CD8-positive, alpha-beta memory T cell (primary cell): Measurements from ENCODE around the gene RANBP9. TPM values are rescaled to one million over a fixed set of nuclear protein-coding genes. Genes with fewer than 3 reads are reported as not detected.

Experiments
- CTCF ChIA-PET: fragments of 350-600 bp; sonication (Branson Sonifier 250); formaldehyde crosslinking; loops from one replicate; lab custom pipeline; 2021; ENCODE audit warnings: antibody characterized with exemption; lab: Charles Lee
- POLR2A ChIA-PET: fragments of 350-600 bp; sonication (Branson Sonifier 250); formaldehyde crosslinking; loops from one replicate; lab custom pipeline; 2021; ENCODE audit warnings: antibody characterized with exemption; lab: Charles Lee
- DNase-seq, 5 donors: peaks; one replicate each; pipeline versions ENCODE4 v3.0.0 to v3.0.0-alpha.2; 2020 to 2022; ENCODE audit warnings: mixed read lengths in 1 of 5
- H3K27ac ChIP-seq: one replicate; pipeline ENCODE4 v1.7.0; 2013; ENCODE audit warnings: low read depth, mild to moderate bottlenecking, low read length, moderate library complexity
- H3K27me3 ChIP-seq: 2 replicates; pipeline ENCODE4 v1.7.0; 2013; ENCODE audit warnings: low read length, mild to moderate bottlenecking; ENCODE audit not compliant: insufficient read depth, poor library complexity, severe bottlenecking
- H3K36me3 ChIP-seq: 2 replicates; pipeline ENCODE4 v1.7.0; 2013; ENCODE audit warnings: mild to moderate bottlenecking, low read length, moderate library complexity; ENCODE audit not compliant: insufficient read depth
- H3K4me1 ChIP-seq: 2 replicates; pipeline ENCODE4 v1.7.0; 2013; ENCODE audit warnings: mild to moderate bottlenecking, low read length, moderate library complexity; ENCODE audit not compliant: insufficient read depth
- H3K4me3 ChIP-seq: 2 replicates; pipeline ENCODE4 v1.7.0; 2013; ENCODE audit warnings: mild to moderate bottlenecking, low read length
- H3K9me3 ChIP-seq: 2 replicates; pipeline ENCODE4 v1.7.0; 2013; ENCODE audit warnings: mild to moderate bottlenecking, low read length
- H3K27ac Mint-ChIP-seq, 8 donors: one replicate each; pipeline ENCODE4 v1.8.0; 2020 to 2021; ENCODE audit warnings: mixed read lengths in 8 of 8, mild to moderate bottlenecking in 6 of 8, inconsistent platforms in 3 of 8, moderate library complexity in 3 of 8
- H3K27me3 Mint-ChIP-seq, 2 donors: one replicate each; pipeline ENCODE4 v1.8.0; 2020 to 2021; ENCODE audit warnings: mixed read lengths in 2 of 2, mild to moderate bottlenecking in 1 of 2, moderate library complexity in 1 of 2
- H3K36me3 Mint-ChIP-seq, 3 donors: one replicate each; pipeline ENCODE4 v1.8.0; 2020 to 2021; ENCODE audit warnings: mixed read lengths in 3 of 3, inconsistent platforms in 1 of 3, mild to moderate bottlenecking in 1 of 3
- H3K4me1 Mint-ChIP-seq, 3 donors: one replicate each; pipeline ENCODE4 v1.8.0; 2020 to 2021; ENCODE audit warnings: mixed read lengths in 3 of 3, inconsistent platforms in 1 of 3, mild to moderate bottlenecking in 1 of 3
- H3K4me3 Mint-ChIP-seq, 7 donors: one replicate each; pipeline ENCODE4 v1.8.0; 2020 to 2021; ENCODE audit warnings: mixed read lengths in 7 of 7, mild to moderate bottlenecking in 6 of 7, moderate library complexity in 4 of 7, inconsistent platforms in 2 of 7
- H3K9me3 Mint-ChIP-seq, 5 donors: one replicate each; pipeline ENCODE4 v1.8.0; 2020 to 2022; ENCODE audit warnings: mixed read lengths in 5 of 5, mild to moderate bottlenecking in 3 of 5, moderate library complexity in 2 of 5, inconsistent platforms in 1 of 5
- polyA plus RNA-seq: library from polyadenylated mRNA; unstranded; fragments of 300-500 nt; fragmentation: Illumina TruSeq; gene quantifications from one replicate; pipeline ENCODE4 v1.2.3, GENCODE V29; 2021
- total RNA-seq, 2 experiments: library from RNA; stranded (reverse); gene quantifications; one replicate each; pipeline ENCODE4 v1.2.3, GENCODE V29; 2021

RANBP9 gene
- total and polyA plus RNA-seq, 3 experiments from 2014 or later = 6.2 to 47.0 (median 45.4) TPM

- H3K4me1 ChIP-seq = peaks cover 16% of the 10 kb centered on the region
- no peaks in the 10 kb centered on the region for H3K27me3 ChIP-seq
- Mint-ChIP-seq H3K36me3 (peaks cover 0 to 23% (median under 1%) of the 10 kb centered on the region in 3 donors), H3K4me3 (no peak overlapping the region), H3K4me1 (peaks cover 25 to 33% (median 31%) of the 10 kb centered on the region in 3 donors), H3K27ac (peak overlapping the region in 4 of 8 donors; percentile 18 to 65 (median 28)), H3K27me3 (peaks cover 0 to 4% of the 10 kb centered on the region in 2 donors), H3K9me3 (no peaks in the 10 kb centered on the region)
- CTCF ChIA-PET = interaction anchor here (1.3 to 6.7 kb wide), 2 partner anchors 38 kb away, joined by 3 to 94 read pairs; partner anchors contain the start of gene SIRT5
- H3K4me3 ChIP-seq = no peak overlapping the region
- POLR2A ChIA-PET = no interaction called here
- DNase-seq = no peak
- H3K9me3 ChIP-seq = no peaks in the 10 kb centered on the region
- peaks cover 4% of the 10 kb centered on the region for H3K36me3 ChIP-seq
- no peak overlapping the region for H3K27ac ChIP-seq
Observed at GRCh38 chr6:13611715-13612114, 99.9 kb downstream of the RANBP9 start.

- Mint-ChIP-seq H3K4me1 (no peaks in the 10 kb centered on the region), H3K27ac (peak overlapping the region in 1 of 8 donors; percentile 45), H3K36me3 (peaks cover 5 to 48% (median 18%) of the 10 kb centered on the region in 3 donors), H3K4me3 (no peak overlapping the region), H3K9me3 (no peaks in the 10 kb centered on the region), H3K27me3 (no peaks in the 10 kb centered on the region)
- ChIA-PET POLR2A (no interaction called here), CTCF (interaction anchor here (1.8 kb wide), 1 partner anchor 31 kb away, joined by 6 read pairs; the partner anchor contains the start of gene SIRT5)
- H3K27me3 ChIP-seq = no peaks in the 10 kb centered on the region
- no peak overlapping the region for H3K4me3 ChIP-seq
- DNase-seq = no peak
- H3K9me3 ChIP-seq = no peaks in the 10 kb centered on the region
- H3K4me1 ChIP-seq = no peaks in the 10 kb centered on the region
- H3K36me3 ChIP-seq = no peaks in the 10 kb centered on the region
- H3K27ac ChIP-seq = no peak overlapping the region
Observed at GRCh38 chr6:13605634-13606033, 106.0 kb downstream of the RANBP9 start.

- Mint-ChIP-seq H3K4me3 (no peak overlapping the region), H3K36me3 (peaks cover 7 to 54% (median 23%) of the 10 kb centered on the region in 3 donors), H3K4me1 (no peaks in the 10 kb centered on the region), H3K27ac (no peak overlapping the region), H3K9me3 (no peaks in the 10 kb centered on the region), H3K27me3 (no peaks in the 10 kb centered on the region)
- POLR2A ChIA-PET = no interaction called here
- CTCF ChIA-PET = interaction anchor here (1.2 to 1.8 kb wide), 4 partner anchors 10 to 273 kb away, joined by 3 to 6 read pairs (median 4); partner anchors contain the start of genes NOL7 and SIRT5
- Histone ChIP-seq H3K4me3 (no peak overlapping the region), H3K27ac (no peak overlapping the region), H3K27me3 (no peaks in the 10 kb centered on the region), H3K36me3 (no peaks in the 10 kb centered on the region), H3K4me1 (no peaks in the 10 kb centered on the region), H3K9me3 (no peaks in the 10 kb centered on the region)
- no peak for DNase-seq
Observed at GRCh38 chr6:13604546-13605416, 106.9 kb downstream of the RANBP9 start.

GRCh38 chr6:13604135-13604534, 107.5 kb downstream of the RANBP9 start:
- ChIA-PET CTCF (interaction anchor here (1.2 to 1.8 kb wide), 4 partner anchors 9 to 272 kb away, joined by 3 to 6 read pairs (median 4); partner anchors contain the start of genes NOL7 and SIRT5), POLR2A (no interaction called here)
- peaks cover 7 to 60% (median 24%) of the 10 kb centered on the region in 3 donors for H3K36me3 Mint-ChIP-seq
- Histone ChIP-seq H3K9me3 (no peaks in the 10 kb centered on the region), H3K27ac (no peak overlapping the region), H3K4me1 (no peaks in the 10 kb centered on the region), H3K27me3 (no peaks in the 10 kb centered on the region), H3K4me3 (no peak overlapping the region), H3K36me3 (no peaks in the 10 kb centered on the region)
- DNase-seq = no peak
- H3K27me3 Mint-ChIP-seq = no peaks in the 10 kb centered on the region
- no peak overlapping the region for H3K4me3 Mint-ChIP-seq
- H3K9me3 Mint-ChIP-seq = no peaks in the 10 kb centered on the region
- H3K4me1 Mint-ChIP-seq = no peaks in the 10 kb centered on the region
- peak overlapping the region in 2 of 8 donors; percentile 2 to 79 for H3K27ac Mint-ChIP-seq

- H3K27me3 Mint-ChIP-seq = no peaks in the 10 kb centered on the region
- no peaks in the 10 kb centered on the region for H3K27me3 ChIP-seq
- no peaks in the 10 kb centered on the region for H3K9me3 Mint-ChIP-seq
- no peaks in the 10 kb centered on the region for H3K9me3 ChIP-seq
- peaks cover 16 to 79% (median 30%) of the 10 kb centered on the region in 3 donors for H3K36me3 Mint-ChIP-seq
- CTCF ChIA-PET = no interaction called here
- H3K4me3 ChIP-seq = no peak overlapping the region
- no peak overlapping the region for H3K27ac ChIP-seq
- H3K4me1 Mint-ChIP-seq = no peaks in the 10 kb centered on the region
- H3K27ac Mint-ChIP-seq = no peak overlapping the region
- DNase-seq = no peak
- peaks cover 11% of the 10 kb centered on the region for H3K36me3 ChIP-seq
- H3K4me1 ChIP-seq = no peaks in the 10 kb centered on the region
- no peak overlapping the region for H3K4me3 Mint-ChIP-seq
- POLR2A ChIA-PET = no interaction called here
Observed at GRCh38 chr6:13600036-13600435, 111.6 kb downstream of the RANBP9 start.

GRCh38 chr6:13597073-13597472, 114.6 kb downstream of the RANBP9 start:
- Mint-ChIP-seq H3K36me3 (peaks cover 16 to 84% (median 36%) of the 10 kb centered on the region in 3 donors), H3K27me3 (no peaks in the 10 kb centered on the region), H3K27ac (no peak overlapping the region), H3K9me3 (no peaks in the 10 kb centered on the region), H3K4me3 (no peak overlapping the region), H3K4me1 (no peaks in the 10 kb centered on the region)
- no peaks in the 10 kb centered on the region for H3K9me3 ChIP-seq
- H3K4me3 ChIP-seq = no peak overlapping the region
- no peaks in the 10 kb centered on the region for H3K4me1 ChIP-seq
- H3K36me3 ChIP-seq = peaks cover 13% of the 10 kb centered on the region
- no peak for DNase-seq
- ChIA-PET POLR2A (no interaction called here), CTCF (no interaction called here)
- H3K27ac ChIP-seq = no peak overlapping the region
- H3K27me3 ChIP-seq = no peaks in the 10 kb centered on the region

- POLR2A ChIA-PET = no interaction called here
Observed at GRCh38 chr6:13593720-13594119, 117.9 kb downstream of the RANBP9 start.

GRCh38 chr6:13593103-13593502, 118.5 kb downstream of the RANBP9 start:
- ChIA-PET CTCF (interaction anchor here (0.6 to 2.4 kb wide), 4 partner anchors 18 to 22 kb away, joined by 3 to 13 read pairs (median 4); partner anchors contain the start of genes NOL7 and SIRT5), POLR2A (no interaction called here)
- Histone ChIP-seq H3K27ac (no peak overlapping the region), H3K4me1 (no peaks in the 10 kb centered on the region), H3K36me3 (peaks cover 13% of the 10 kb centered on the region), H3K9me3 (no peaks in the 10 kb centered on the region), H3K27me3 (no peaks in the 10 kb centered on the region), H3K4me3 (no peak overlapping the region)
- Mint-ChIP-seq H3K9me3 (no peaks in the 10 kb centered on the region), H3K4me1 (peaks cover 0 to 2% (median 0%) of the 10 kb centered on the region in 3 donors), H3K4me3 (no peak overlapping the region), H3K27me3 (no peaks in the 10 kb centered on the region), H3K36me3 (peaks cover 6 to 70% (median 26%) of the 10 kb centered on the region in 3 donors), H3K27ac (no peak overlapping the region)
- DNase-seq = no peak

More at GRCh38 chr6:13593720-13594119, 117.9 kb downstream of the RANBP9 start:
- Mint-ChIP-seq H3K4me3 (no peak overlapping the region), H3K4me1 (peaks cover 0 to 2% (median 0%) of the 10 kb centered on the region in 3 donors), H3K27me3 (no peaks in the 10 kb centered on the region), H3K27ac (no peak overlapping the region), H3K9me3 (no peaks in the 10 kb centered on the region), H3K36me3 (peaks cover 9 to 69% (median 29%) of the 10 kb centered on the region in 3 donors)
- CTCF ChIA-PET = interaction anchor here (1.2 to 2.4 kb wide), 4 partner anchors 16 to 22 kb away, joined by 3 to 13 read pairs (median 4); partner anchors contain the start of genes NOL7 and SIRT5
- peaks cover 13% of the 10 kb centered on the region for H3K36me3 ChIP-seq
- no peak overlapping the region for H3K4me3 ChIP-seq
- no peaks in the 10 kb centered on the region for H3K27me3 ChIP-seq
- no peak for DNase-seq
- H3K9me3 ChIP-seq = no peaks in the 10 kb centered on the region
- H3K4me1 ChIP-seq = no peaks in the 10 kb centered on the region
- H3K27ac ChIP-seq = no peak overlapping the region
